HG03565 (cell line): ENCODE measurements around the gene NAB2.

ENCODE experiments used
- ATAC-seq: cut with Tn5 transposase; IDR thresholded peaks from one replicate; pipeline ENCODE4 v1.9.1; 2021; ENCODE audit warnings: mild to moderate bottlenecking, moderate library complexity; ENCODE audit not compliant: unreplicated experiment

NAB2 gene

DNA sequence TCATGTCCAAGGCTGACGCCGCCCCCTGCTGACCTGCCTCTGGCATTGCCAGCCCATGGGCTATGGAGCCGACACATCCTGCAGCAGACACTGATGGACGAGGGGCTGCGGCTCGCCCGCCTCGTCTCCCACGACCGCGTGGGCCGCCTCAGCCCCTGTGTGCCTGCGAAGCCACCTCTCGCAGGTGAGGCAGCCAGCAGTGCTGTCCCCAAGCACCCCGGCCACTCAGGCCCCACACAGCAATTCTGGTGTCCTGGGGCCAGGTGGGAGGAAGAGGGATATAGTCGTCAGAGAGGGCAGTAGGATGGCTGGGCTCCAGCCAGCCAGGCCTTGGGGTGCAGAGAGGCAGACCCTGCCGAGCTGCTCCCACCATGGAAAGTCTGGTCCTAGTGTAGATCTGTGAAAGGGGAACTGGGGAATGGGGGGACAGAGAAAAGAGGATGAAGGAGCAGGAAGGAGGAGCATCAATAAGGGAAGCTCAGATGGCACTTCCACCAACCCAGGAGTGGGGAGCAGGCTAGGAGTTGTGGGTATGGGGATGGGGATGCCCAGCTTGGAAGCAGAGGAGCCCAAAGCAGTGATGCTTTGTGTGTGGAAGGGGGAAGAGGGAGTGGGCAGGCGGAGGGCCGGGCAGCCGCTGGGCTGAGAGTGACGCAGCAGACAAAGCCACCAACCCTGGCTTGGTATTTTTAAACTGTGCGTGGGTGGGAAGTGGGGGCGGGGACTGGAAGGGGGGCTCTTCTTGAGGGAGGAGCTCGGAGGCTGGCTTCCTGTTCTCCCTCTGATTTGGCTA, 4.7 kb downstream of the NAB2 start:
- ATAC-seq: no peak

DNA sequence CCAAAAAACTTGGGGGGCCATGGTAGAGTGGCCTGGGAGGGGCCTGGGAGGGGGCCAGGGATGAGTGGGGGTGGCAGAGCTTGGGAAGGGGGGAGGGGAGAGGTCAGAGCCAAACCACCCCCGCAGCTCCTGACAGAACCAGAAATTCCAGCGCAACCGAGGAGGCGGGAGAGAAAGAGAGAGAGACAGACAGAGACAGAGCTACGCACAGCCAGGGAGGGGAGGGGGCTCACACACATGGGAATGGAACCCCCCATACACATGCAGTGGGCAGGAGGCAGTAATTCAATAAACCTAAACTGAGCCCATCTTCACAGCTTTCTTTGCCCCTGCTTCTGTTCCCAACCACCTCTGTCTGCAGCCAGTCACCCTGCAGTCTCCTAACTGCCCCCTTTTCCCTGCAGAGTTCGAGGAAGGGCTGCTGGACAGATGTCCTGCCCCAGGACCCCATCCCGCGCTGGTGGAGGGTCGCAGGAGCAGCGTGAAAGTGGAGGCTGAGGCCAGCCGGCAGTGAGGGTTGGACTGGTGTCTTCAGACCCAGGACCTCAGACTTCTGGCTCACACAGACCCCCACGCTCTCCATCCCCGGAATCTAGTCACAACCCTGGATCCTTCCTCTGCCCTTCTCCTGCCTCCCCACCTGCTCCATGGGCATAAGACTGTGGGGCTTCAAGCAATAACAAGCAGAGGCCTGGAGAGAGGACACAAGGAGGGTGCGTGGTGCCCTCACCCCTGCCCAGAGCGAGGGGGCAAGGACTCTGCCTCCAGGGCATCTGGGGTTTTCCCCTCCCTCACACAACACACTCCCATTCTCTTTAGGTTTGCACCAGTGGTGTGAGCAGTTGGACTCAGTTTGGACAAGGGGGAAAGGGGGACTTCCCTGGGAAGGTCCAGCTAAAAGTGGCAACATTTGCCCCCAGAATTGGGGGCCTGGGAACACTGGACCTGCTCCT, 5.6 kb downstream of the NAB2 start:
- ATAC-seq: no peak

DNA sequence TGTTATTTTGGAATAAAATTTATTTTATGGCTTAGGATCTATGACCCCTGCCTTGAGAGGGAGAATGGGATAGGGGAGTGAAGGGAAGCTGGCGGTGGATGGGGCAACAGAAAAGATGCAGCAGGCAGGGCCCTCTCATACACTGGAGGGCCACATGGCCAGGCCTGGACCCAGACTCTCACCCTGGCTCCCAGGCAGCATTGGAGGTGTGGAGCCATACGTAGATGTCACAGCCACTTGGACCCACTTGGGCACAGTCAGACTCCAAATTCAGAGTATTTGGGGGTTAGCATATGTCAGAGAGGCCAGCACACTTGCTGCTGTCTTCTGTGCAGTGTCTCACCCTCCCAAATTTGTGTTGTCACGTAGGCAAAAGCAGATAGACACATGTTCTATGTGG, 6.5 kb downstream of the NAB2 start:
- no peak for ATAC-seq

DNA sequence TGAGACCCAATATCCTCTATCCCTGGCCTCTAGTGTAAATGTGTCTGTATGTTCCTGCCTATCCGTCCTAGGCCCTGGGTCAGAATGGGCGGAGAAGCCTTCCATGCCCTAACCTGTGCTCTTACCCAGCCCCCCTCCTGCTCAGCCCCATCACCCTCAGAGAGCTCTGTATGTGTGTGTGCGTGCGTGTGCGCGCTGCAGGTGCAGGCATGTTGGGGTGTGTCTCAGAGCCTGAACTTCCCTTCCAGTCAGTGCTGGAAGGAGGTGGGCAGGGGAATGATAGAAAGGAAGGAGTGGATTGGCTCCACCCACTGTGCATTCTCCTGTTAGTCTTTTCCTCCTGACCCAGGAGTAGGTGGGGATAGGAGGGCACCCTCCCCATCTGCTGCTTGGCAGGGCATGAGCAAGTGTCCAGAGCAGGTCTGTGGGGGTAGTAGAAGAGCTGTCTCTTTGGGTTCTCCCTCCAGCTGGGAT, 7.2 kb downstream of the NAB2 start:
- ATAC-seq: no peak

DNA sequence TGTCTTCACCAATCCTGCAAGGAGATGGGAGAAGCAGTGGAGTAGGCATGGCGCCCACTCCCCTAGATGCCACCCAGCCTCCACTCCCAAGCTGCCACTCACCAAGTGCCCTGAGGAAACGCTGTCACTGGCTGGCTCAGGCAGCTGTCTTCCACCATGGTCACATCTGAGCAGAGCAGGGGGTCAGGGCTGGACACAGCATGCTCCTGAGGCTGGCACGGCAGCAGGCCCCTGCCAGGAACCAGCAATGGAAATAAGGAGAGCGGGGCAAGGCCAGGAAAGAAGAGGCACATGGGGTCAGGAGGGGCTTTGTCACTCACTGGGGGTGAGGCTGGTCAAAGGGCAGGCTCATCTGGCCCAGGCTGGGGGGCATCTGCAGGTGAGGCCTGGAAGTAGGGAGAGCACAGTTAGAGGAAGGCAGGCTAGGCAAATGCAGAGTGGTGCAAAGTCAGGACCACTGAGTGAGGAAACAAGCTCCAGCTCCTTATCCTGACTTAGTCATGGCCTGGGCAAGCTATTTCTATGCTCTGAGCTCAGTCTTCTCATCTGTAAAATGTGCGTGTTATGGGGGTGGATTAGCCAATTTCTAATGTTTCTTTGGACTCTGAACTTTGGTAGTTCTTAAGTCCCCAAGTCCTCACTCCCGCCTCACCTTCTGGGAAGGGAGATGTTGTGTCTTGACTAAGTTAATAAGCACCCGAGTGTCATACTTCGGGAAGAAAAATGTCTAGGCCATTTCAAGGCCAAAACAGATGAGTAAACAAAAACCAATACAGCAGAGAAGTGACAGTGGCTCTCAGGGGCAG, 8.0 kb downstream of the NAB2 start:
- no peak for ATAC-seq

DNA sequence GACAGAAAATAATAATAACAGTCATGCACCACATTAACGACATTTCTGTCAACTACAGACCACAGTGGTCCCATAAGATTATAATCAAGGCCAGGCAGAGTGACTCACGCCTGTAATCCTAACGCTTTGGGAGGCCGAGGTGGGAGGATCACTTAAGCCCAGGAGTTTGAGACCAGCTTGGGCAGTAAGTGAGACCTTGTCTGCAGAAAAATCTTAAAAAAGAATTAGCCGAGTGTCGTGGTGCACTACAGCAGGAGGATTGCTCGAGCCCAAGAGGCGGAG, 8.6 kb downstream of the NAB2 start:
- ATAC-seq: no peak

DNA sequence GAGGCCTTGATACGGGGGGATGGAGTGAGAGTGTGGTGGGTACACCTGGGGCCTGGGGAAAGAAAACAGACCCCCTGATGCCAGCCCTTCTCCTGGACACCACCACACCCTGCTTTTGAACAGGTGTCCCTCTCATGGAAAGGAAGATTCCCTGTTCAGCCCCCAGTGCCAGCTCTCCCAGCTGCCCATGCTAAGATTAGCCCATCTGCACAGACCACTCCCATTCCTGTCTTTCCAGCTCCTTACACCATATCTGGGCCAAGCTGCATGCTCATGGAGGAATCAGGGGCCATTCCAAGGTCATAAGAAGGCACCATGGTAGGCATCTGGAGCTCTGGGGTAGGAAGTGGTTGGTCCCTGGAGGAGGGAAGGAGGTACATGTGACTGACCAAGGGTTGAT, 9.6 kb downstream of the NAB2 start:
- ATAC-seq: no peak

DNA sequence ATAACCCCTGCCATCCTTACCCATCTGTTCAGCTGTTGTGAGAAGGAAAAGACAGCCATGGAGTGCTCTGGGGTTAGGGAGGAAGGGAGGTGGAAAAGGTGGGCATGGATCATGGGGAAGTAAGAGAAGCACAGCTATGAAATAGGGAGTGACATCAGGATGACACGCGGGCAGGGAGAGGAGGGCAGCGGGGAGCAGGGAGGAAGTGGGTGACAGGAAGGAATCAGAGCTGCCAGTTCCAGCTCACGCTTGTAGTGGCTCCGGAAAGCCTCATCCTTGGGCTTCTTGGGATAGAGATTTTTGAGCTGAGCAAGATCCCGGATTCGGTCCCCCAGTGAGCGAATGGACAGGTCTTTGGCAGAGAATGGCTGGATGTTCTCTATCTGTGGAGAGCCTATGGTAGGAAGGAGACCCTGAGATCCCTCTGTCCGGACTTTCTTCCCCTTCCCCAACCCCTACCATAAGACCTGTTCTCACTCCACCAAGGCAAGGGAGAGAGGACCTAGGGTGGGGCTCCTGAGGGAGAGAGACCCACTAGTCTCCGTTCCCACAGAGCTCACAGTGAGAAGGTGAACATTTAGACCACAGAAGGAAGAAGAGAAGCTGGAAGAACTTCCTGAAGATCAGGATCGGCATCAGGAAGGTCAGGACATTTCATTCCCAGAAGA, 10.3 kb downstream of the NAB2 start:
- ATAC-seq: no peak

DNA sequence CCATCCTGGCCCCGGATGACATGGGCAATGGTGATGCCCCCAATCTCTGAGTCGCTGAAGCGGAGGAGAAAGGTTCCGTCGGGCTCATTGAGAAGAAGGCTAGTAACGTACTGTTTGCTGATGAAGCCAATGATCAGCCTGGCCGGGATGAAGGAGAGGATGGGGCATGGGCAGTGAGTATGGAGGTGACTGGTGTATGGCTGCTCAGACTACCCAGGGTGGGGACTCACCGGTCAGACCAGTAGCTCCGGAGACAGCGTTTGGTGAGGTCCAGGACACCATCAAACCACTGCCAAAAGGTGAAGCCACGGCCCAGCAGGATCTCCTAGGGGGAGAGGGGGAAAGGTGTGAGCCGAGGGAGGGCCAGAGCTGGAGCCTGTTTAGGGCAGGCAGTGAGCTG, 10.9 kb downstream of the NAB2 start:
- no peak for ATAC-seq

DNA sequence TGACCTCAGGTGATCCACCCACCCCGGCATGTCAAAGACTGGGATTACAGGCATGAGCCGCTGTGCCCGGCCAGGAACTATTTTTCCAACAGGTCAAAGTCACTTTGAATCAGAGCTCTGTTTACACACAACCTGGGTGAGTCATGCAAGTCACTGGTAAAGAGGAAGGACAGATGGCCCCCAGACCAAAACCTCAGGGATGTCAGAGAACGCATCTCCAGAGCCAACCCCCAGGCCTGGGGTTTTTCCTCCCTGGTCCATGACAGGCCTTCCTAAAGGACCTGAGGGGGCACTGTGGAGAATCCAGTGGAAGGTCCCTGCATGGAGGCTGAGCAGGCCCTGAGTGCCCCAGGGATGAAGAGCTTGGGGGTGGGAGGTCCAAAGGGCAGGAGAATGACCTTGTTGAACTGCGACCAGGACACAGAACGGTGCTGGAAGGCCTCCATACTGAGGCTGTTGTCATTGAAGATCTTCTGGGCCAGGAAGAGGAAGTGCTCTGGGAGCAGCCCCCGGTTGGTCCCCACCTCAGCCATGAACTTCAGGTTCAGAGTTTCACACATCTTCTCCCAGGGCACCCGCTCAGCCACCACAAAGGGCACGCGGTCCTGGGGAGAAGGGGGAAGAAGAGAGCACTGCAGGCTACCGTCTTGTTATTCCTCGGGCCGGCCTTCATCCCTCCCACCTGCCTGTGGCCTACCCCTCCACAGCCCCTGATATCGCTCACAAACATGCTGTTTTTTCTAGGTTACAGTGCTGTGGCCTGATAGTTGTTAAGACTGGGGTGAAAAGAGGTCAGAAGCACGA, 13.2 kb downstream of the NAB2 start:
- no peak for ATAC-seq

DNA sequence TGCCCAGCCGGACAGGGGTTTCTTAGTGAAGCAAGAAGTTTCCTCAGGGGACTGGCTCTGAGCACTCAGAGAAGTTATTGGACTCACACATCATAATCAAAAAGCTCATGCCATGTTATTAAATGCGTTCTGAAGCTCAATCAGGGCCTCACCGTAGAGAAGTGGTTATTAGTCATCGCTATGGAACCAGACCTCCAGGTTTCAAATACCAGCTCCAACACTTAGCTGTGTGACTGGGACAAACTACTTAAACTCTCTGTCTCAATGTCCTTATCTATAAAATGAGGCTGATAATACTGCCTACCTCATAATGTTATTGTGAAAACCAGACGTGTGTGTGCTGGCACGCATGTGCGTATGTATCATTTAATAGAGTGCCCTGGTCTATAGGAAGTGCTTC, 14.9 kb downstream of the NAB2 start:
- no peak for ATAC-seq

DNA sequence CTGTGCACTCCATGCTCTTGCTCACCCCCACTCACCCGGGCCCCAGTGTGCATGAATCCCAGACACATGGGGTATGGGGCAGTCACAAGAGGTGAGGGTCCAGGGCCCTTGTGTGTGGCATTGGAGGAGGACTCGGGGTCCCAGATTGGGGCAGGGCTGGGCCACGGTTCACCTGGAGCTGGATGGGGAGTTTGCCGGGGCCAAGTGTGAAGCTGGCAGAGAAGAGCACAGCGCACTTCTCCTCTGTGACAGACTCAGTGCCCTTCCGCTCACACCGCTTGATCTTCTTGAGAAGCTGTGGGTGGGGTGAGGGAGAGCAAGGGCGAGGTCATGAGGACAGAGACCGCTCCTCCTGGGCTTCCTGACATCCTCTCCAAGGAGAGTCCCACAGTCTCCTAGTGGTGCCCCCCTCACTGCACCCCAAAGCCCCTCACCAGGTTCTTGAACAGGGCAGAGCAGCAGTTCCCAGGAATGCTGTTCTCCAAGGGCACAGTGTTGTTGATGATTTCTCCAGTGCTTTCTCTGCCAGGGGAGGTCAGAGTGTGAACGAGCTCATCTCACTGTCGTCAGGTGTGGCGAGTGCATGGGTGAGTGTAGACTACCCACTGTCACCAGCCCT, 15.5 kb downstream of the NAB2 start:
- no peak for ATAC-seq

DNA sequence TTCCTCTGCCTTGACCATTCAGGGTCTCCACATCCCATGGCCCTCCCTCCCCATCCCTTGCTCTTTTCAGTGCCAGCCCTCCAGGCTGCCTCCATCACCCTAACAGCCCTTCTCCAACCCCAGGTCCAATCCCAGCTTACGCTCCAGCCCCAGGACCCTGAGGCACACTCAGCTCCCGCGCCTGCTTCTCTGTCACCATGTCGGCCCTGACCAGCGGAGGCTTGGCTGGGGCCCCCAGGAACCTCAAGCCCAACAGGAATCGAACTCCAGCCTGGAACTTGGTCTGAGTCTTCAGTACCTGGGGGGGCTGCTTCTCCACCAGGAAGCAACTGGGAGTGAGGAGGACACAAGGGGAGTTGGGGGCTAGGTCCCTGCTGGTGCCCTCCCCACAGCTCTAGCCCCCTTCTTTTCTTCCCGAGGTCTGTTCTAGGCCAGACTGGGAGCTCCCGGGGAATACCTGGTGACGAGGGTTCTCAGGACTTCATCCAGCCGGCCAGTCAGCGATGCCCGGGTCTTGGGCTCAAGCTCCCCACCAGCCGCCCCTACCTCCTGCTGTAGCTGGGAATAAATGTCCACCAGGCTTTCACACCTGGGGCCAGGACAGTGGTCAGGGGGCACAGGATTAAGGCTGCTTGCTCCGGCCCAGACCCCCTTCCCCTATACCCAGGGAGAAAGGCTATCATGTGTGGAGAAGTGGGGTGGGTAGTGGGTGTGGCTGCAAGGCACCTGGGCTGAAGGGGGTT, 16.3 kb downstream of the NAB2 start:
- no peak for ATAC-seq

DNA sequence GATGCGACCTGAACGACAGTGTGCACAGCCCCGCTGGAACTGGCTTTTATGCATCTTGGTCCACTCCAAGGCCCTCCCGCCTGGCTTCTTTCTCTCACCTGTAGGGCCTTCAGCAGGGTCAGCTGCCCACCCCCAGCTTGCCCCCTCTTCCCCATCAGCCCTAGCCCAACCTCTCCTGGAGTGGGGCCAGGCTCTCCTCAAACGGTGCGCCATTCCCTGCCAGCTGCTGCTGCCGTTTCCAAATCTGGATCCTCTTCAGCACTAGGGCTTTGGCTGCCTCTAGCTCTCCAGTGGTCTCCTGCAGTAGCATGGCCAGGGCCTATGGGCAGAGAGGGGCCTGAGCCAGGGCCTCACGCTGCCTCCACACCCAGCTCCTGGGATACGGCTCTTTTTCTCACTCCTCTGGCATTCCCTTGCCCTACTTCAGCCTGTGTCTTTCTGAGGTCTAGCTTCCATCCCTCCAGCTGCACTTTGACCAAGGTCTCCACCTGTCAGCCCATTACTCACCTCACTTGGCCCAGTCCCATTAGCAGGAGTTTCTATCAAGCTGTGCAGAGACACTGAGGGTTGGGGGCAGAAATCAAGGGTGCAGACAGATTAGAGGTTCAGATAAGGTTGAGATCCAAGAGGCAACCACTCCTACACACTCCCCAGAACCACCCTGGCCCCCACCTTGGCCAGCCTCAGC, 17.3 kb downstream of the NAB2 start:
- no peak for ATAC-seq

DNA sequence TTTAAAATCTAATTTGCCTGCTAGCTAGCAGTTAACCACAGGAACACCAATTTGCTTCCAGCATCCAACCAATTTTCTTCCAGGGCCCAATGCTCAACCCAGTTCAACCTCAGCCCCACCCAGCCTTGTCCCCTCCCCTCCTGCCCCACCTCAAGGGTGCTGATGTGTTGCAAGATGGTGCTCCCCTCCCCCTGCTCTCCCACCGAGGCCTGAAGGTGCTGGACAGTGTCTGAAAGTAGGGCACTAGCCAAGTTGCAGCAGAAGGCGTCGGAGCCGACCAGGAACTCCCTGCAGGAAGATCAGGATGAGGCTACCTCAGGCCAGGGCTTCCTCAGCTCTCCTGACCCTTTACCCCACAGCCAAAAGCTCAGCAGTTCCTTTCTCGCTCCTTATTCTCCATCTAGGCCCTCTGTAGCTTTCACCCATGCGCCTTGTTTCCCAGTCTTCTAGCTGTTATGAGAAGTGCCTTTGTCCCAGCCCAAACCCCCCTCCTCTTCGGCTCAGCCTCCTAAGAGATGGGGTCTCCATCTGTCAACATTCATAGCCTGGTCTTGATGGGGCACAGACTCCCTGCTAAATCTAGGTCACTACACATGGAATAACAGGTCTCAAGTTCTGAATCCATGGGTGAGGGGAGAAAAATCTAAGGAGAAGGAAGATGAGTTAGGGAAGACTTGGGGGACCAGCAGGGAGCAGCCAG, 18.7 kb downstream of the NAB2 start:
- ATAC-seq: no peak

DNA sequence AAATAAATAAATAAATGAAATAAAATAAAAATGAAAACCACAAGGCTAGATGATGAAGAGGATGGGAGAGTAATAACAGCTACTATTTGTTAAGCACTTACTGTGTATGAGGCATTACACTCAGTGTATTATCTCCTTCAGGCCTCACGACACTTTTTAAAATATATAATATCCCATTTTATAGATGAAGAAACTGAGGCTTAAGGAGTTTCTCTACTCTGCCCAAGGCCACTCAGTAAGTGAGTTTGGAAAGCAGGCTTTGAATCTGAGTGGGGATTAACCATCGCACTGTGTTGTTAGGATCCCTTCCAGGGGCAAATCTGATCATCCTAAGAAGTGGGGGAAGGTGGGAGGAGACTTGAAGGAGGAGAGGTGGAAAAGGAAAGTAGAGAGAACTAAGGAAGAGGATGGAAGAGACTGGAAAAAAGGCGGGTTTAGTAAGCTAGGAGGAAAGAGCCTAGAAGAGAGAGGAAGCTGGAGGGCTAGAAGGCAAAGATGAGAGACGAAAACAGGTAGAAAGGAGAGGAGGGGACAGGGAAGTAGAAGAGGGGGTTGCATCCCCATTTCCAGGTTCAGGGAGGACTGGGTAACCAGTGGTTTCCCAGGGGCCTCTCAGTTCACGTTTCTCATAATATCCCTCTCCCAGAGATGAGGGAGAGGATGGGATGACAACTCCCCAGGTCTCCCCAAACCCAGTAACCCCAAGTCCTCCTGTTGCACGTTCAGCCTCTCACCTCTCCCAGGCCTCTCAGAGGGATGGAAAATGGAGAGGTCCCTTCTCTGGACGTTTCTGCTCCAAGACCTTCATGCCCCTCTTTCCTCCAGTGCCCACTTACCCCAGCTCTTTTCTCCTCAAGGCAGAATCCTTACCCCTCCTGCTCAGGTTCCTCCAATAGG, 20.5 kb downstream of the NAB2 start:
- no peak for ATAC-seq
